Head of caudate nucleus (tissue), 42 donors: ENCODE measurements around the gene HBQ1.
"Not testable (repeated sequence)": the region's sequence is repeated elsewhere in the genome, so short reads cannot be mapped to it uniquely, and the experiment has no call there.

Experiments used
- DNase-seq, 42 donors: peaks; one replicate each; pipeline versions ENCODE4 v3.0.0 to v3.0.0-alpha.2; 2020 to 2021; ENCODE audit warnings: mixed read lengths in 7 of 42
- intact Hi-C: fragments of 100-400 bp; cut with DNase I; formaldehyde crosslinking; loops from one replicate; pipeline ENCODE4 v1.15.0; 2022

HBQ1 gene

DNA sequence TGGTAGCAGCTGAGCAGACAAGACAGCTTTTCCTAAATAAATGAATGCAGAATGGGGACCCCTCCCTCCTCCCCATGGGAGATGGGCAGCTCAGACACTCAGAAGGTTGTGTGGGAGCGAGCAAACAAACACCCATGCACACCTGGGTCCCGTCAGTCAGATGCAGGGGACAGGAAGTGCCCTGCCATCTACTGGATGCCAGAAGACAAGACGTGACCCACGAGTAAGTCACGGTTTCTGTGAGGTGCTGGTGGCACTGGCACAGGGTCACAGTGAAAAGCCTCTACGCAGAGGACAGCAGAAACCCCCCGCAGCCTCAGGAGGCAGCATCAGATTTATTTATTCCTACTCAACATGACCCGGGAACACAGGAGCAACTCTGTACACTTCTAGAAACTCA lies 8.4 kb downstream of the HBQ1 start:
- no peak for DNase-seq
- intact Hi-C loops: no loop called here

DNA sequence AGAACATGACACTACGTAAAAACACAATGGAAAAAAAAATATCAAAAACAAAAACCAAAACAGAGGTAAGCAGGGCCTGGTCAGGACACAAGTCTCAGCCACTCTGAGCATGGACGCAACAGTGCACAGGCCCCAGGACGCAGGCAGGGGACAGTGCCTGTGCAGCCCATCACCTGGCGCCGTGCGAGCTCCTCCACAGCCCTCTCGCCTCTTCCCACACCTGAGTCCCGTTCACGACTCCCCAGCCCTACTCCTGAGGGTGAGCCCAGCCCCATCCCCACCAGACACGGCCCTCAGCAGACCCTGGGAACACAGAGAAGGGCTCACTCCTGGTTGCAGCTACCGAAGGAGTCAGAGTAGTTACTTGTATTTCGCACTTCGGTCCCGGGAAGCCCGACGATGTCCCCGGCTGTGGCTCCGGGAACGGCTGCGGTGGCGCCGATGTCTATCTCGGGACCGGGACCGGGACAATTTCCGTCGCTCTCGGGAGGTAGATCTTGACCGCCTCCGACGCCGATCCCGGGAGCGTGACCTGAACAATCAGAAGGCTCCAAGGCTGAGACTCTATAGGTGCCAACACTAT lies 9.4 kb downstream of the HBQ1 start:
- intact Hi-C loops: no loop called here
- no peak for DNase-seq

DNA sequence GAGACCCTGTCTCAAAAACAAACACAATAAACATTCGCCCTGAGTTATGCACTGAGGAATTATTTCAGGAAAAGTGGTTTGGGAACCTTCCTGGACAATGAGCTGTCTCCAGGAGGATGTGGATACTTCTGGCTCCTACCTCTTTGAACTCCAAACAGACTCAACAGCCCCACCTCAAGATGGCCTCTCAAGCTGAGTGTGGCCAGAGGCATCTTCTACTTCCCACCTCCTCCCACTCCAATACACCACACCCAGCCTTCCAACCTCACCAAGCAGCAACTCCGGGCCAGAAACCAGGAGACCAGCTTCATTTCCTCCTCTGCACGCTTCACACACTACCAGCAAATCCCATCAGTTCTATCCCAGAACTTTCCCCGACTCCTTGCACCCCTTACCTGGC lies 11.6 kb downstream of the HBQ1 start:
- no peak for DNase-seq
- intact Hi-C loops: no loop called here

DNA sequence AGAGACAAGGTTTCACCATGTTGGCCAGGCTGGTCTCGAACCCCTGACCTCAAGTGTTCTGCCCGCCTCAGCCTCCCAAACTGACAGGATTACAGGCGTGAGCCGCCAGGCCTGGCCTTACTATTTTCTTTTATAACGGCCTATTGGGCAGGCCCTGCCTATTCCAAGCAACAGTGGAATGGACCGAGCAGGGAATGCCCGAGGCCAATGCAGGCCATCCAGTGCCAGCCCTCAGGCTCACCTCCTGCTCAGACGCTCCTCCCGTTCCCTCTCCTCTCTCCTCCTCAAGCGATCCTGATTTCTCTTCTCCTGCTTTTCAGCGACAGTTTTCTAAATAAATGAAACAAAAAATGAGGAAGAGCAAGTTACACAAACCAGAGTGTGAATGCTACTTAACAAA lies 12.4 kb downstream of the HBQ1 start:
- no peak for DNase-seq

DNA sequence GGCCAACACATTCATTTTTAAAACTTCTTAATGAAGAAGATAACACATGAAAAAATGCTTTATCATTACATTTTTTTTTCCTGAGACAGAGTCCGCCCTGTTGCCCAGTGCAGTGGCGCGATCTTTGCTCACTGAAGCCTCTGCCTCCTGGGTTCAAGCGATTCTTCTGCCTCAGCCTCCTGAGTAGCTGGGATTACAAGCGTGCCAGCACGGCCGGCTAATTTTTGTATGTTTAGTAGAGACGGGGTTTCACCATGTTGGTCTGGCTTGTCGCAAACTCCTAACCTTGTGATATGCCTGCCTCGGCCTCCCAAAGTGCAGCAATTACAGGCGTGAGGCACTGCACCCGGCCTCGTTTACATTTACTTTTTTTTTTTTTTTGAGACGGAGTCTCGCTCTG lies 13.2 kb downstream of the HBQ1 start:
- intact Hi-C loops: no loop called here
- no peak for DNase-seq

More for the DNA sequence above, 12.4 kb downstream of the HBQ1 start:
- intact Hi-C loops: no loop called here

DNA sequence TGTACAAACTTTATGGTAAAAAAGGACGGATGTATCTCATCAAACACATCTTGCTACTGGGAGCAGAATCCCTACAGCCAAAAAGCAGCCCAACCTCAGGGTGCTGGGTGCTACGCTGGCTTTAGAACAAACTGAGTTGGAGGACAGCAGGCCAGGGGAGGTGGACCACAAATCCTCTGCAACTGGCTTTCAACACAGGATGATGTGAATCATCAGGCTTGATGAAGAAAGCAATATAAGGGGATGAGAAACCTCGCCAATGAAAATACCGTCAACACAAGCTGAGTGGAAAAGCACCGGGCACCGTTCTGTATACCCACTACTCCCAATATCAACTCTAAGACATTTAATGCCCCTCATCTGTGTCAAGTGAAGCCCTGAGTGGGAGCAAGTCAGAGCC lies 14.3 kb downstream of the HBQ1 start:
- intact Hi-C loops: no loop called here
- DNase-seq: no peak

DNA sequence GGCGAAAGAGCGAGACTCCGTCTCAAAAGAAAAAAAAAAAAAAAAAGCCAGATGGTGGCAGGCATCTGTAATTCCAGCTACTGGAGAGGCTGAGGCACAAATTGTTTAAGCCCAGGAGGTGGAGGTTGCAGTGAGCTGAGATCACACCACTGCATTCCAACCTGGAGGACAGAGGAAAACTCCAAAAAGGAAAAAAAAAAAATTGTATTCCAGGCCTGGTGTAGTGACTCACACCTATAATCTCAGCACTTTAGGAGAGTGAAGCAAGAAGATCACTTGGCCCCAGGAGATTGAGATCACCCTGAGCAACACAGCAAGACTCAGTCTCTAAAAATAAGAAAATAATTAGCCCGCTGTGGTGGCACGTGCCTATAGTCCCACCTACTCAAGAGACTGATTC lies 20.1 kb downstream of the HBQ1 start:
- no peak for DNase-seq
- intact Hi-C loops: no loop called here

DNA sequence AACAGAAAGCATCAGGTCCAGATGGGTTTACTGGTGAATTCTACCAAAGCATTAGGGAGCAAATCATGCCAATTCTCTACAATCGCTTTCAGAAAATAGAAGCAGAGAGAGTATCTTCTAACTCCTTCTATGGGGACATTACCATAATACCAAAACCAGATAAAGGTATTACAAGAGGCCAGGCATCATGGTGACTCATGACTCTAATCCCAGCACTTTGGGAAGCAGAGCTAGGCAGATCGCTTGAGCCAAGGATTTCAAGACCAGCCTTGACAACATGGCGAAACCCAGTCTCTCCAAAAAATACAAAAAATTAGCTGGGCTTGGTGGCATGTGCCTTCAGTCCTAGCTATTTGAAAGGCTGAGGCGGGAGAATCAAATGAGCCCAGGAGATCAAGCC lies 23.0 kb downstream of the HBQ1 start:
- intact Hi-C loops: no loop called here
- DNase-seq: no peak

DNA sequence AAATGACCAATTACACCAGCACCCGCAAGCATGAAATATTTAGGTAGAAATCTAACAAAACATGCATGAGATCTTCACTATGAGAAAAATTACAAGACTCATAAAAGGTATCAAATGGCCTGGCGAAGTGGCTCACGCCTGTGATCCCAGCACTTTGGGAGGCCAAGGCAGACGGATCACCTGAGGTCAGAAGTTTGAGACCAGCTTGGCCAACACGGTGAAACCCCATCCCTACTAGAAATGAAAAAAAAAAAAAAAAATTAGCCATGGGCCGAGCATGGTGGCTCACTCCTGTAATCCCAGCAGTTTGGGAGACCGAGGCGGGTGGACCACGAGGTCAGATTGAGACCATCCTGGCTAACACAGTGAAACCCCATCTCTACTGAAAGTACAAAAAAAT lies 23.8 kb downstream of the HBQ1 start:
- intact Hi-C loops: not testable (repeated sequence)

DNA sequence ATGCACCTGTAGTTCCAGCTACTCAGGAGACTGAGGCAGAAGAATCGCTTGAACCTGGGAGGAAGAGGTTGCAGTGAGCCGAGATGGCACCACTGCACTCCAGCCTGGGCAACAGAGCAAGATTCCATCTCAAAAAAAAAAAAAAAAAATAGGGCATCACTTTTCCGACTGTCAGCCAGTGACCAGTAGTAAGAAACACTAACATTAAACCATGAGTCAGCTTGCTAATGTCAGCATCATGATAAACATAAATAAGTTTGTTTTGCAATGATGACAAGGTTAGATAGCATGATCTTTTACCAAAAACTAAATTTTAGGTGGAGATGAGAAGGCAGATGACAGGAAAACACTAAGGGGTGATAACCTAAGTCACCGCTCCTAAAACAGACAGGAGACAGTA lies 29.1 kb downstream of the HBQ1 start:
- intact Hi-C loops, DNase-seq: not testable (repeated sequence)

More for the DNA sequence above, 23.8 kb downstream of the HBQ1 start:
- not testable (repeated sequence) for DNase-seq

DNA sequence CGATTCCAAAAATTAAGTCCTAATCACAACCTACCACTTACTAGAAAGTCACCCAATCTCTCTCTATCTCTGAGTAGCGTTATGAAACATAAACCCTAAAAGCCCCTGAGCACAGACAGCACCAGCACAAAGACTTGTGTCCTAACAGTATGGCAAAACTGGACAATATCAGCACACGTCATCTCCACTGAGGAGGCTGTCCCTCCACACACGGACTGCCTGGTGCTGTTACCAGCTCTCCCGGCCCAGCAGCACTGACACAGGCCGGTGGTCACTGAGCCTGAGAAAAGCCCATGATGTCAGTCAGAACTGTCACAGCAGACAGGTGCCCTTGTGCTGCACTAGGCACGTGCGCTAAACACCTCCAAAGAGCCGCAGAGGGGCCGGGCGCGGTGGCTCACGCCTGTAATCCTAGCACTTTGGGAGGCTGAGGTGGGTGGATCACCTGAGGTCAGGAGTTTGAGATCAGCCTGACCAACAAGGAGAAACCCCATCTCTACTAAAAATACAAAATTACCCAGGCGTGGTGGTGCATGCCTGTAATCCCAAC lies 31.4 kb downstream of the HBQ1 start:
- intact Hi-C loops, DNase-seq: not testable (repeated sequence)

DNA sequence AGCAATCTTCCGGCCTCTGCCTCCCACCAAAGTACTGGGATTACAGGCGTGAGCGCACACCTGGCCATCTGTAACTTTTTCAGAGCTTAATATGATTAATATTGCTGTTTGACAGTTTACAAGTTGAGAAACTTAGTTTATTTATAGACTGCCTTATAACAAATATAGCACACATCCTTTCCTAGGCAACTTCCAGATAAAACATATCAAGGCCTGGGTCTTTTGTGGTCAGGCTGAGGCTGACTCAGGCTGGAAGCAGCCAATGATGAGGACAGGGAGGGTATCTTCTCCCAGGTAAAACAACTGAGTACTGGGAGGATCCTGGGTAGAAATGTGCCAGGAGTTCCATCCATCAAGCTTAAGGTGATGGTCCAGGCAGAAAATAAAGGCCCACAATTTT lies 32.7 kb downstream of the HBQ1 start:
- intact Hi-C loops: no loop called here
- DNase-seq: no peak

DNA sequence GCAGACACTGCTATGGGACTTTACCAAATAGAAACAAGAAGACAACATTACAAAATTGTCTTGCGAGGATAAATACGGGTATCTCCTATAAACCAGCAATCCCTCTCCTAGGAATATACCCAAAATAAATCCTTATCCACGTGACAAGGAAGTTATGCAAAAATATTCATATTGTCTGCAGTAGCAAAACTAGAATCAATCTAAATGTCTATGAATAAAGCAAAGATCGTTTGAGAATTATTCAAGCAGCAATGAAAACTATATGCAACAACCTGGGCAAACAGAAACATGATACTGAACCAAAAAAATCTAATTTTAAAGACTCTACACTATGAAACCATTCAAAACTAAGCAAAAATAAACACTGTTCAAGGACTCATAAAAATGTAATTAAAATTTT lies 39.8 kb downstream of the HBQ1 start:
- intact Hi-C loops: no loop called here

DNA sequence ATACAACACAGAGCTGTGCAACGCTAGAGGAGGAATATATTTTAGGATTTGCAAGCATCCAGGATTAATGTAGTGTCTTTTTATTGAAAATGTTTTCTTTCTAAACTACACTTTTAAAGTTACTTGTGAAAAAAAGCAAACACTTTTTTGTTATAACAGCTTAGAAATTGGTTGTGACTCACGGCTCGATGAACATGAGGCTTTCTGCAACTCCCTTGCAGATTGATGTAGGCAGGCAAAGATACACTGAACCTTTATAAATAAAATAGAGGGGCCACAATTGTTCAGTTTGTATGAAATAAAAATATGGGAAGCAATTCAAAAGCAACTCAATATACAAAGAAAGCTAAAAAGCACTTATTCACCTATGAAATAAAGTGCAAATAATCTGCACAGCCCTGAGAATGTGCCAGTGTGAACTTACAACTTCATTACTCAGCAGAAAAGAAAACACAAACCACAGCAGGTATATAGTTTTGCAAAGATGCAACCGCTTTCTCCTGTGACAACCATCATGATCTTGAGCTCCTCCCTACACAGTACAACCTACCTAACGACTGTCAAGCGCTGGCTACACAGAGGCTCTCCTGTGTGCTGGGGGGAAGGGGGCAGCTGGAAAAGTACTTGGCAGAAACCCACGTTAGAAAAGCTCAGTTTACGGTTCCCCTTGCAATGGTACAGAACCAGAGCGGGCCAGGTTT lies 48.0 kb downstream of the HBQ1 start:
- DNase-seq: peak in 6 of 42 donors; percentile 7 to 18 (median 16)
- intact Hi-C loops: no loop called here

More for the DNA sequence above, 39.8 kb downstream of the HBQ1 start:
- no peak for DNase-seq

DNA sequence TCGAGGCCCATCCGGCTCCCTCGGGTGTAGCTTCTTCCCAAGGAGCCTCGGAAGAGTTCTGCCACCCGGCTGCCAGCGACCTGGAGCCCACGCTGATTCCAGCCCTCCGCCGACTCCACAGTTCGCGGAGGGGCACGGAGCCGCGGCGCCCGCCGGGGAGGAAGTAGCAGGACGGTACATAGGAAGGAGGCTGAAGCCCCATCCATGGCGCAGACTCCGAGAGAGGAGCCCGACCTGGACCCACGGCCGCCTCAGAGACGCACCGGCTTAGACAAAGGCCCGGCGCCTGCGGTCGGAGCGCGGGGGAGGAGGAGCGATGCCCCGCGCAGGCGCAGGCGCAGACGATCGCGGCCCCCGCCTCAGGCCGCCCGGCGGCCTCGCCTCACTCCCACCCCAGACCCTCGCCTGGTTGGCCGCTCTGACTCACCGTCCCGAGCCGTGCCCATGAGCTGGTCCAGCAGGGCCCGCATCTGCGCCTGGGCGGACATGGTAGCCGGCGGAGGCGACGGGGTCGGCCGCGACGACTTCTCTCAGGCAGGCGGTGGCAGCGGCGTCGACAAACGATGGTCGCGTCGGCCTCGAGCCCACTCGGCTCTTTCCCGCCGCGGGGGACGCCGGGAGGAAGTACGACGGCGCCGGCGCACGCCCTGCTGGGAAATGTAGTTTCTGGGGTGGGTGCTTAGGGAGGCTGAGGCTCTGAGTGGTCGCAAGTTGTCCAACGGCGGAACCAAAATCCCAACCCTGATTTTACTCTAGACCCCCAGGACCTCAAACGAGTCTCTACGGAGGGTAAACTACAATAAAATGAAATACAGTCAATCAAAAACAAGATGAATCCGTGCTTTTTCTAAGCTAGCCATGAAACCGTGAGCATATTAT lies 48.8 kb downstream of the HBQ1 start, which contains the start of gene LUC7L:
LUC7L (minus strand) TSS at position 598 of the 879 bp plus-strand sequence; CDS start at position 488, 110 bp downstream.
- intact Hi-C loops: no loop called here

DNA sequence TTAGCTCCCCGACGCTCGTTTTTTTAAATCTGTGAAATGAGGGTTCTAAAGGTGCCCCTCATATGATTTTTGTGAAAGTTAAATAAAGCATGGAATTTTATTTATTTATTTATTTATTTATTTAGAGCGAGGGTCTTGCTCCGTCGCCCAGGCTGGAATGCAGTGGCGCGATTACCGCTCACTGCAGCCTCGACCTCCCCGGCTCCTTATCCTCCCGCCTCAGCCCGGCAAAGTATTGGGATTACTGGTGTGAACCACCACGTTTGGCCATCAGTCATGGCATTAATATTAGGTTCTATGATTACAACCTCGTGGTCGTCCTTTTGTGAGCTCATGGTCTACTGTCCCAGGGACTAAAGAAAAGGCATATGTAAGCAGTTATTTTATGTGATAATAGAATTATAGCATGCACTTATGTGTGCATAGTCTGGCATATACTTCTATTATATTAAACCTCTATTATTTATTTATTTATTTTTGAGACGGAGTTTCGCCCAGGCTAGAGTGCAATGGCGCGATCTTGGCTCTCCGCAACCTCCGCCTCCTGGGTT lies 49.5 kb downstream of the HBQ1 start:
- intact Hi-C loops: loop anchor here (10.0 kb wide), 1 partner anchor 125 kb away; the partner anchor contains the start of gene AXIN1
- peak in 1 of 42 donors; percentile 23 for DNase-seq

More for the DNA sequence above, 48.8 kb downstream of the HBQ1 start, which contains the start of gene LUC7L:
- peak; percentile 83 to 96 (median 92) for DNase-seq

DNA sequence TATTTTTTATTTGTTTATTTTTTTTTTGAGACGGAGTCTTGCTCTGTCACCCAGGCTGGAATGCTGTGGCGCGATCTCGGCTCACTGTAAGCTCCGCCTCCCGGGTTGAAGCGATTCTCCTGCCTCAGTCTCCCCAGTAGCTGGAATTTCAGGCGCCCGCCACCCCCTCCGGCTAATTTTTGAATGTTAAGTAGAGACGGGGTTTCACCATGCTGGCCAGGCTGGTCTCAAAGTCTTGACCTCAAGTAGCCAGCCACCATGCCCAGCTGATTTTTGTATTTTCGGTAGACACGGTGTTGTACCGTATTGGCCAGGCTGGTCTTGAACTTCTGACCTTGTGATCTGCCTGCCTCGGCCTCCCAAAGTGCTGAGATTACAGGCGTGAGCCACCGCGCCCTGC lies 50.1 kb downstream of the HBQ1 start:
- DNase-seq: peak in 1 of 42 donors; percentile 31
- intact Hi-C loops: loop anchor here (10.0 kb wide), 1 partner anchor 124 kb away; the partner anchor contains the start of gene AXIN1
